Lower lobe of right lung (tissue), 2 donors: ENCODE measurements around the gene VSNL1. TPM values are rescaled to one million over a fixed set of nuclear protein-coding genes. Genes with fewer than 3 reads are reported as not detected.

Experiments used
- ATAC-seq, 2 donors: fragments of 200-7000 bp; cut with Tn5 transposase; one replicate each; pipeline ENCODE4 v1.9.1; 2020 to 2022; ENCODE audit warnings: mild to moderate bottlenecking in 2 of 2, moderate library complexity in 2 of 2
- DNase-seq: peaks from one replicate; pipeline ENCODE4 v3.0.0-alpha.2; 2020
- H3K27ac ChIP-seq: fragments of 200-600 bp; one replicate; pipeline ENCODE4 v1.8.0; 2022
- H3K27me3 ChIP-seq: fragments of 200-600 bp; one replicate; pipeline ENCODE4 v1.8.0; 2022; ENCODE audit warnings: low read depth
- H3K36me3 ChIP-seq: fragments of 200-600 bp; one replicate; pipeline ENCODE4 v1.8.0; 2022; ENCODE audit warnings: mild to moderate bottlenecking
- H3K4me1 ChIP-seq: fragments of 200-600 bp; one replicate; pipeline ENCODE4 v1.8.0; 2022
- H3K4me3 ChIP-seq: fragments of 200-600 bp; one replicate; pipeline ENCODE4 v1.8.0; 2022; ENCODE audit warnings: mild to moderate bottlenecking
- H3K9me3 ChIP-seq: fragments of 200-600 bp; one replicate; pipeline ENCODE4 v1.8.0; 2022
- CTCF ChIP-seq: fragments of 200-600 bp; IDR thresholded peaks from one replicate; pipeline ENCODE4 v1.8.0; 2022; ENCODE audit warnings: antibody characterized with exemption, mild to moderate bottlenecking
- intact Hi-C: fragments of 100-400 bp; cut with DNase I; formaldehyde crosslinking; loops from one replicate; pipeline ENCODE4 v1.11.0; 2022
- total RNA-seq: library from RNA; stranded (reverse); fragmentation: NEBNext Ultra II Directional; extraction: Animal tissue kit (Norgen Biotek cat#: 25700); gene quantifications from one replicate; pipeline ENCODE4 v1.2.1, GENCODE V29; 2021
- donor health status: DM: no; HTN: yes; CAD: no; lungs with severe emphysema.

The VSNL1 gene
- total RNA-seq, 1 donor from 2014 or later, result 1.6 TPM

- ATAC-seq (no peak), DNase-seq (no peak)
- H3K9me3 ChIP-seq, result no peaks in the 10 kb centered on the region
- TF ChIP-seq CTCF, result no peak
- no peak overlapping the region for H3K4me3 ChIP-seq
- H3K4me1 ChIP-seq, result no peaks in the 10 kb centered on the region
- no peak overlapping the region for H3K27ac ChIP-seq
- peaks cover 36% of the 10 kb centered on the region for H3K36me3 ChIP-seq
- H3K27me3 ChIP-seq, result no peaks in the 10 kb centered on the region
- intact Hi-C loops, result no loop called here
Measured at GRCh38 chr2:17662723-17663122, 122.2 kb downstream of the VSNL1 start.

GRCh38 chr2:17664534-17664933 lies 124.0 kb downstream of the VSNL1 start:
- TF ChIP-seq CTCF, result no peak
- DNase-seq, result no peak
- Histone ChIP-seq H3K9me3 (no peaks in the 10 kb centered on the region), H3K4me1 (no peaks in the 10 kb centered on the region), H3K27ac (no peak overlapping the region), H3K4me3 (no peak overlapping the region), H3K36me3 (peaks cover 54% of the 10 kb centered on the region), H3K27me3 (no peaks in the 10 kb centered on the region)
- intact Hi-C loops, result no loop called here
- ATAC-seq, result no peak

- intact Hi-C loops, result no loop called here
- Histone ChIP-seq H3K4me3 (no peak overlapping the region), H3K4me1 (no peaks in the 10 kb centered on the region), H3K36me3 (peaks cover 63% of the 10 kb centered on the region), H3K27me3 (no peaks in the 10 kb centered on the region), H3K9me3 (no peaks in the 10 kb centered on the region), H3K27ac (no peak overlapping the region)
- no peak for TF ChIP-seq CTCF
- DNase-seq (no peak), ATAC-seq (no peak)
Measured at GRCh38 chr2:17667898-17668297, 127.4 kb downstream of the VSNL1 start.

- no peak overlapping the region for H3K27ac ChIP-seq
- intact Hi-C loops, result no loop called here
- no peak overlapping the region for H3K4me3 ChIP-seq
- H3K9me3 ChIP-seq, result no peaks in the 10 kb centered on the region
- peaks cover 34% of the 10 kb centered on the region for H3K36me3 ChIP-seq
- no peak for ATAC-seq
- no peak for TF ChIP-seq CTCF
- no peaks in the 10 kb centered on the region for H3K27me3 ChIP-seq
- no peaks in the 10 kb centered on the region for H3K4me1 ChIP-seq
- no peak for DNase-seq
Measured at GRCh38 chr2:17672583-17673317, 132.3 kb downstream of the VSNL1 start.

GRCh38 chr2:17674817-17675216 lies 134.3 kb downstream of the VSNL1 start:
- no peaks in the 10 kb centered on the region for H3K4me1 ChIP-seq
- ATAC-seq, result no peak
- intact Hi-C loops, result no loop called here
- H3K4me3 ChIP-seq, result no peak overlapping the region
- H3K36me3 ChIP-seq, result peaks cover 24% of the 10 kb centered on the region
- H3K9me3 ChIP-seq, result no peaks in the 10 kb centered on the region
- TF ChIP-seq CTCF, result no peak
- DNase-seq, result no peak
- H3K27me3 ChIP-seq, result no peaks in the 10 kb centered on the region
- no peak overlapping the region for H3K27ac ChIP-seq
